Epithelial cell of prostate (primary cell): ENCODE measurements around the gene C3orf70.

Experiments
- DNase-seq: peaks from one replicate; pipeline ENCODE4 v3.0.0-alpha.2; 2011; ENCODE audit warnings: low read depth, low spot score
- H3K27ac ChIP-seq: fragments of 450-650 bp; 2 replicates; pipeline ENCODE4 v1.5.1; 2017; ENCODE audit warnings: mild to moderate bottlenecking

Gene C3orf70

GRCh38 chr3:185090811-185091210 is 62.0 kb downstream of the C3orf70 start:
- no peak for DNase-seq
- H3K27ac ChIP-seq: no peak overlapping the region

DNA sequence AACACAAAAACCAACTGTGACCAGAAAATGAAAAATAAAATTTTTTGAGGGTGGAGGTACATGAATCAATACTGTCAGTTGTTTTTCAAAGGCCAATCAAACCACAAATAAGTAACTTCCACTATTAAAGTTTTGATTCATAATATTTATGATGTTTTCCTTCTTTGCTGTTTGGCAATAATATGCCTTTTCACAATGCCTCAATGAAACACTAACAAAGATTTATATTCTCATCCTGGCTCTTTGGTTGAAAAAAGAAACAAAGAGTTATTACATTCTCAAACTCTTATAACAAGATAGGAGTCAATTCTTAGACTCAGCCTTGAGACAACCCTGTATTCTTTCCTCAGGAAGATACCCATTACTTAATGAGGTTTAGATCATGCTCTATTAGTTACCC is 63.1 kb downstream of the C3orf70 start:
- H3K27ac ChIP-seq: no peak overlapping the region

DNA sequence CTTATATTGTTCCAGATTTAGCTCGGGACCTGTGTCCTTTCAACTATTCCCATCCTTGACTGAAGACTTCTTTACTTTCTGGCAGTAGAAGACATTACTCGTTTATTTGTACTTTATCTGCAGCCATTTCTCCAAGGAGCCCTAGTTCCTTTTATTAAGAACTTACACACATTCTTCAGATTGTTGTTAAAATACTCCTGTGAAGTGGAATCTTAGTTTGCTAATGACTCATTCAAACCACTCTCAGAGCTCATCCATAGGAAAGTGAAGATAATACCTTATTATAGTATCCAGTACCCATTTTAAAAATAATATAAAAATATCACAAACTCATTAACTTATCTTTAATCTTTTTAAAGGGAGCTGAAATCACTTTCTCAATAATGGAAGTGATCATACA is 63.5 kb downstream of the C3orf70 start:
- no peak for DNase-seq

More for the DNA sequence above, 63.1 kb downstream of the C3orf70 start:
- DNase-seq: no peak

GRCh38 chr3:185087419-185087818 is 65.4 kb downstream of the C3orf70 start:
- no peak for DNase-seq
- no peak overlapping the region for H3K27ac ChIP-seq

More for the DNA sequence above, 63.5 kb downstream of the C3orf70 start:
- no peak overlapping the region for H3K27ac ChIP-seq

DNA sequence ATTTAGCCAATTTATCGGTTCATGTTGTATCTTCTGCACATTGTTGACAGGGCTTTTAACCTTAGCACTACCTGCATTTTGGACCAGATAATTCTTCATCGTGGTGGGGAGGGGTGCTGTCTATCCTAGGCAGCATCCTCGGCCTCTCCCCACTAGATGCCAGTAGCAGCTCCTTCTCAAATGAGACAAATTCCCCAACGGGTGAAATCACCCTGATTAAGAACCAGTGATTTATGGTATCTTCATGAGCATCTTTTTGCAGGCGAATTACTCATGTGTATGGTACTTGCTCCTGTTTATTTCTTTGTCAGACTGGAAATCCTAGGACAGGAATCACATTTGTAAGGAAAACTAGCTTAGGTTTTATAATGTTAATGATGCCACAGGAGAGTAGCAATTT is 68.0 kb downstream of the C3orf70 start:
- peak; percentile 10 for DNase-seq
- H3K27ac ChIP-seq: no peak overlapping the region

DNA sequence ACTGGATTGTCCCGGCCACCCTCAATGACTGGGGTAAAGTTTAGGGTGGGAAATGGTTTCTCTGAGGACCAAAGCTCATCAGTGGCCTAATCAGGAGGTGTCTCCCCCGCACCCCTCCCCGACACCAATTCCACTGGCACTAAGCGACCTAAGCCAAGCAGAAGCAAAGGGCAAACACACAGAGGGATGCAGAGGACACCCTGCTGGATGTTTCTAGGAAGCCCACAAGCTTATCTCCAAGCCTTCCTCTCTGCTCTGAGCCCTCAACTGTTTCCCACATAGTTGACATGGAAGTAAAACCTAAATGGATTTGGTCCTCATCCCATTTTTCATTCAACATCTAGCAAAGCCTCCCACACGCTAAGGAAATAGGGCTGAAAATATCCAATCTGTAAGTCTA is 68.5 kb downstream of the C3orf70 start:
- no peak overlapping the region for H3K27ac ChIP-seq
- no peak for DNase-seq

GRCh38 chr3:185082829-185083228 is 70.0 kb downstream of the C3orf70 start:
- no peak for DNase-seq
- H3K27ac ChIP-seq: no peak overlapping the region

DNA sequence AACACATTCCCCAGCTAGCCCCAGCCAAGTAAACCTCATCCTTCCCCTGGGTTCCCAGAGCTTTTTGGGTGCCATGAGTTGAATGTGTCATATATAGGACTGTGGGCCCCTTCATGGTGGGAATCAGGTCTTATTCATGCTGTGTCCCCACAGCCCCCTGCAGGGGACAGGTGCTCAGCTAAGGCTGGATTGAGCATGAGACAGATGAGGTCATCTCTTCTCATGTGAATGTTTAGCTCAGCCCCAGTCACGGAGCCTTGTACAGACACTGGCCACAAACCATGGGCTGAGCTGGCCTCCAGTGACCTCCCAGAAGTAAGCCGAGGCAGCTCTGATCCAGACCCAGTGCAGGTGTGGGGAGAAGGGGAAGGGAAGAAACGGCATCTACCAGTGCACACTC is 70.7 kb downstream of the C3orf70 start:
- no peak overlapping the region for H3K27ac ChIP-seq
- no peak for DNase-seq

DNA sequence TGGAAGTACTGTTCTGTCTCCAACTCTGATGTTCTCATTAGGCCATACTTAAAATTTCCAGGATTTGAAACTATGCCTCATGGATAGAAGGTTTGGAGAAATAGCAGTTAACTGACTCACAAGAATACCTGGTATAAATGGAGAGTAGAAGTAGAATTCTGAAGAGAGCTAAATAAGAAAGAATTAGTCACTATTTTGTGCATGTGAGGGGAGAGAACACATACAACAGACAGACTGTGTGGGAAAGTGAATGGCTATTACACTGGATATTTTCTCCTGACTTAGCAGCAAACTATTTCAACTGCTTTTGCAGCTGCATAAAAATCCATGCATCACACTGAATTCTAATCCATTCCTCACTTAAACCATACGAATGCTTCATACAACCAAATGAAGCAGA is 71.3 kb downstream of the C3orf70 start:
- no peak for DNase-seq
- no peak overlapping the region for H3K27ac ChIP-seq

DNA sequence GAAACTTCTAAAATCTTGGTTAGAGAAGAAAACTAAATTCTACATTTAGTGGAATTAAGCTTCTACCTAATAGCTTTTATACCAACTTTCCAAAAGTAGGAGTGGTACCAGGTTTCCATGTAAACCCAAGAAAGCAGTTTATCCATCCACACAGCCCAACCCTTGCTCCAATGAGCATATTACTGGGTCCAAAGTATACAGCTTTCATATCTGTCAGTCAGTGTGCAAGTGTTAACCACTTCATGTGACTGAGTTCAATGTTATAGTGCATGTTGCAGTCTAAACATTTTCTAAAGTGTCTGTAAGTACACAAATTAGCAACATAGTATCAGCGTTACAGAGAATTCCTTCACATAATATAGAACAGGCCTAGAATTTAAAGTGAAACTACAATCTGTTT is 73.2 kb downstream of the C3orf70 start:
- H3K27ac ChIP-seq: no peak overlapping the region
- no peak for DNase-seq

- no peak for DNase-seq
- H3K27ac ChIP-seq: no peak overlapping the region
Measured at GRCh38 chr3:185076219-185076618, 76.6 kb downstream of the C3orf70 start.

GRCh38 chr3:185075547-185075946 is 77.3 kb downstream of the C3orf70 start:
- DNase-seq: no peak
- no peak overlapping the region for H3K27ac ChIP-seq

DNA sequence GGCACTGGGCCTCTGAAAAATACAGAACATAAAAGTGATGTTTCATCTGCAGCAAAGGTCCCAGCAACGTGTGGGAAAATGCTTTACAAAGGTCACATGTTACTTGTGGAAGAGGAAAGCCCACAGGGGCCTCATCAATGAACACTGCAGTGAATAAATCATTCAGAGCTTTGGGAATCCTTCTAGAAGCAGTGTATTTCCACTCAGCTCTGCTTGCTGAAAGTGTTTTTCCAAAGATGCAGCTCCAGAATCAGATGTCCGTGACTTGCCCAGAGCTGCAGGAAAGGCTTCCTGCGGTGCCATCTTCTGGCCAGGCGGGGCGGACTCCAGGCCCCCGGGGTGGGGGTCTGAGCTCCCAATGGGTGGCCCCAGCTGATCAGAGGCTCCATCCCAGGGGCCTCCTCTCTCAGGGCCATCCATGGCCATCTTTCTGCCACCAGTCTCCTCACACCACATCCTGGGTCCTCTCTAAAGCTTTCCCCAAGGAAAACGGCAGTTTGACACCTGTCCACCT is 81.5 kb downstream of the C3orf70 start:
- no peak overlapping the region for H3K27ac ChIP-seq
- DNase-seq: no peak

DNA sequence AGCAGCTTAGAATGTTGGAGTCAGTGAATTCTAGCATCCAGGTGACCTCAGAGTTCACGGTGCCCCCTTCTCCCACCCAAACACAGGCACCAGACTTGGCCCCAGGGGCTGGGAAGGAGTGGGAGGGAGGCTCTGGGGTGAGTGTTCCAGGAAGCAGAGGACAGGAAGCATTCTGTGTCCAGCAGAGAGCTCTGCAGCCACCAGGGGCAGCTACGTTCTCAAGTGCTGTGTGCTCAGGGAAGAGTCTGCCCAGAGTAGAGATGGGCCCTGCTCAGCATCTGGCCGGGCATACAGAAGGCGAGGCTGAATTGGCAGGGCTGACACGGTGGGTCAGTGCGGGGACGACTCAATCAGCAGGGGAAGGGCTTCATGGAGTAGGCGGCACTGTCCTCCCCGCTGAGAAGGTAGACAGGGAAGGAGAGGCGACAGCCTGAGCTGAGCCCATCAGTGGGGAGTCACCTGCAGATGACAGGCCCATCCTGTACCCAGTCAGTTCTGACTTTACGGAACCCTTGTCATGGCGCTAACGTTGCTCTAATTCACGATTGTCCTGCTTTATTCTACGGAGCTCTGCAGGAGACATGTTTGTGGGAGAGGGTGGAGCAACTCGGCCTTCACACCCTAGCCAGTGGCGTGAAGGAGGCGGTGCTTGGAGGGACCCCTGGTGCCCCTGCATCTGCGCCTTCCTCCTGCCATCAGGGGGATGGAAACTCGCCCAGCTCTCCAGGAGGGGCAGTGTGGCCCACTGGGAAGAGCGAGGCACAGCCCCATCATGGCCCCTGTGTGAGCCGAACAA is 82.2 kb downstream of the C3orf70 start:
- DNase-seq: no peak
- H3K27ac ChIP-seq: no peak overlapping the region

GRCh38 chr3:185069037-185070030 is 83.5 kb downstream of the C3orf70 start:
- DNase-seq: no peak
- no peak overlapping the region for H3K27ac ChIP-seq

DNA sequence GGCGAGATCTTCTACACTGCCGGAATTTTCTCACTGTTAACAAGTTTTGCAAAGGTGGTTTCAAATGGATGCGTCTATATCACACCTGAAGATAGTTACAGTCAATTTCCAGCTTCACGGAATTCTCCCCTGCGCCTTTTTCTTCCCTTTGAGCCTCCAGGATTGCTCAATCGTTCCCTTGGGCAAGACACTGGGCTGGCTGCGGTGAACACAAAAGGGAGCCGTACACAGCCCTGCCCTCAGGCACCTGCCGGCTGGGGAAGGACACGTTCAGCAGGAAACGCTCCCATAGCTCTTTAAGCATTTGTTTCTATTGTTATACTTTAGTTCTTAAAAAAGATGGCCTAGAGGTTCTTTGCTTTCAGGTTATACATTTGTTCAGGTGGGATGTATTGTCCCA is 85.7 kb downstream of the C3orf70 start:
- no peak overlapping the region for H3K27ac ChIP-seq
- DNase-seq: no peak

GRCh38 chr3:185066251-185066650 is 86.6 kb downstream of the C3orf70 start:
- H3K27ac ChIP-seq: no peak overlapping the region
- DNase-seq: no peak

GRCh38 chr3:185065059-185065458 is 87.8 kb downstream of the C3orf70 start:
- no peak for DNase-seq
- no peak overlapping the region for H3K27ac ChIP-seq

DNA sequence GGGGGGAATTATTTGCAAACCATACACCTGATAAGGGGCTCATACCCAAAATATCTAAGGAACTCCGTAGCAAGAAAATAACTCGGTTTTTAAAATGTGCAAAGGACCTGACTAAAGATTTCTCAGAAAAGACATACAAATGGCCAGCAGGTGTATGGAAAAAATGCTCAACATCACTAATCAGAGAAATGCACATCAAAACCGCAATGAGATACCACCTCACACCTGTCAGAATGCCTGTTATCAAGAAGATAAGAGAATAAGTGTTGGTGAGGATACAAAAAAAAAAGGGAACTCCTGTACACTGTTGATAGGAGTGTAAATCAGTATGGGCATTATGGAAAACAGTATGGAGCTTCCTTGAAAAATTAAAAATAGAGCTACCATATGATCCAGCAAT is 89.4 kb downstream of the C3orf70 start:
- DNase-seq: no peak
- H3K27ac ChIP-seq: no peak overlapping the region

- no peak overlapping the region for H3K27ac ChIP-seq
- DNase-seq: no peak
Measured at GRCh38 chr3:185062191-185062590, 90.7 kb downstream of the C3orf70 start.

DNA sequence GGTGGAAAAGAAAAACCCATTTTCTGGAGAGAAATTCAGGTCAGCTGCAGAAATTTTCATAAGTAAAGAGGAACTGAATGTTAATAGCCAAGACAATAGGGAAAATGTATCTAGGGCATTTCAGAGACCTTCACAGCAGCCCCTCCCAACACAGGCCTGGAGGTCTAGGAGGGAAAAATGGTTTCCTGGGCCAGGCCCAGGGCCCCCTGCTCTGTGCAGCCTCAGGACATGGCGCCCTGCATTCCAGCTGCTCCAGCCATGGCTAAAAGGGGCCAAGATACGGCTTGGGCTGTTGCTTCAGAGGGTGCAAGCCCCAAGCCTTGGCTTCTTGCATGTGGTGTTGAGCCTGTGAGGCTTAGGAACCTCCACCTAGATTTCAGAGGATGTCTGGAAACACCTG is 92.2 kb downstream of the C3orf70 start:
- no peak overlapping the region for H3K27ac ChIP-seq
- no peak for DNase-seq
